ENCODE results near the gene PDE5A.

DNA sequence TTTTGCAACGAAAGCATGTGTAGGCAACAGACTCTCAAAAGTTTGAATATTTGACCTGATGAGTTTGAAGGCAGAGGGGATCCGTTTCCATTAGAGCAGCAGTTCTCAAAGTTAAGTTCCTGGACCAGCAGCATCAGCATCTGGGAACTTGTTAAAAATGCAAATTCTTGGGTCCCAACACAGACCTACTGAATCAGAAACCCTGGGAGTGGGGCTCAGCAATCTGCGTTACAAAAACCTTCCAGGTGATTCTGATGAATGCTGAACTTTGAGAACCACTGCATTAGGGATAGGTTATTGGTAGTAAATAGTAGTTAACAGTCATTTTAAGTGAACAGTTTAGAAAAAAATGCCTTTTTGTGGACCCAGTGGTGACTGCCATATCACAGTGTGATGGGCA lies 98.8 kb downstream of the PDE5A start:
- TF ChIP-seq, protein P1, sequence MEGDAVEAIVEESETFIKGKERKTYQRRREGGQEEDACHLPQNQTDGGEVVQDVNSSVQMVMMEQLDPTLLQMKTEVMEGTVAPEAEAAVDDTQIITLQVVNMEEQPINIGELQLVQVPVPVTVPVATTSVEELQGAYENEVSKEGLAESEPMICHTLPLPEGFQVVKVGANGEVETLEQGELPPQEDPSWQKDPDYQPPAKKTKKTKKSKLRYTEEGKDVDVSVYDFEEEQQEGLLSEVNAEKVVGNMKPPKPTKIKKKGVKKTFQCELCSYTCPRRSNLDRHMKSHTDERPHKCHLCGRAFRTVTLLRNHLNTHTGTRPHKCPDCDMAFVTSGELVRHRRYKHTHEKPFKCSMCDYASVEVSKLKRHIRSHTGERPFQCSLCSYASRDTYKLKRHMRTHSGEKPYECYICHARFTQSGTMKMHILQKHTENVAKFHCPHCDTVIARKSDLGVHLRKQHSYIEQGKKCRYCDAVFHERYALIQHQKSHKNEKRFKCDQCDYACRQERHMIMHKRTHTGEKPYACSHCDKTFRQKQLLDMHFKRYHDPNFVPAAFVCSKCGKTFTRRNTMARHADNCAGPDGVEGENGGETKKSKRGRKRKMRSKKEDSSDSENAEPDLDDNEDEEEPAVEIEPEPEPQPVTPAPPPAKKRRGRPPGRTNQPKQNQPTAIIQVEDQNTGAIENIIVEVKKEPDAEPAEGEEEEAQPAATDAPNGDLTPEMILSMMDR (IDR thresholded peaks at IDR 0.05; ENCODE audit: borderline replicate concordance, extremely low read depth, low read length, poor library complexity, severe bottlenecking), result no peak
- TF ChIP-seq EZH2 (IDR thresholded peaks at IDR 0.05; ENCODE audit: borderline replicate concordance, low read depth, low read length, severe bottlenecking), result no peak

Measured in DND-41 (cell line).